Measurements from ENCODE around the gene CUL3.

CUL3 gene

DNA sequence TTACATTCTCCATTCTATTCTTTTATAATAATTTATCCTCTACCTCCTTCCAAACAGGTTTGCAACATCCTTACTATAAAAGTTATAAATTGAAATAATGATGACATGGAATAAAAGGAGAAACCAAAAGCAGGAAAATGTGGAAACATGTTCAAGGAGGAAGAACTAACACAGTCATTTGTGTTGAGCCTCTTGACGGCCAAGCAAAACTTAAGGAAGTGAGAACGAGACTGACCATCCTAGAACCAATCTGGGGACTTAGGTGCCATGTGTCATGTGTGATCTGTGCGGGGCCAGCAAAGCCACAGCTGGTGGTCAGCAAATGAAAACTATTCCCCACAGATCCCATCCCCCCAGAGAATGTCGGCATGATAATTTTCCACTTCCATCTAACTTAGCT lies 157.7 kb downstream of the CUL3 start:
- Histone ChIP-seq H3K4me3 (ENCODE audit: low read depth, low read length, poor library complexity, severe bottlenecking) (no peak overlapping the region), H4K20me1 (ENCODE audit: insufficient read depth, low read length) (no peaks in the 10 kb centered on the region), H3K36me3 (ENCODE audit: insufficient read depth, low read length) (no peaks in the 10 kb centered on the region), H3K9ac (ENCODE audit: low read length) (no peak overlapping the region), H3K79me2 (ENCODE audit: insufficient read depth, low read length) (no peaks in the 10 kb centered on the region), H3K9me3 (ENCODE audit: low read length) (no peaks in the 10 kb centered on the region; the same call in 1 of the 2 replicates), H3K4me1 (ENCODE audit: insufficient read depth, low read length, severe bottlenecking) (no peaks in the 10 kb centered on the region), H3F3A (ENCODE audit: insufficient read depth, low read length) (no peaks in the 10 kb centered on the region), H3K27me3 (ENCODE audit: insufficient read depth, low read length) (no peaks in the 10 kb centered on the region), H3K27ac (ENCODE audit: low read depth, low read length, poor library complexity, severe bottlenecking) (no peak overlapping the region), H2AFZ (ENCODE audit: low read length) (no peak overlapping the region), H3K4me2 (ENCODE audit: low read length) (no peak overlapping the region), H3K9me2 (ENCODE audit: low read depth, low read length) (no peaks in the 10 kb centered on the region; the same call in 1 of the 2 replicates)
- TF ChIP-seq, protein P1, sequence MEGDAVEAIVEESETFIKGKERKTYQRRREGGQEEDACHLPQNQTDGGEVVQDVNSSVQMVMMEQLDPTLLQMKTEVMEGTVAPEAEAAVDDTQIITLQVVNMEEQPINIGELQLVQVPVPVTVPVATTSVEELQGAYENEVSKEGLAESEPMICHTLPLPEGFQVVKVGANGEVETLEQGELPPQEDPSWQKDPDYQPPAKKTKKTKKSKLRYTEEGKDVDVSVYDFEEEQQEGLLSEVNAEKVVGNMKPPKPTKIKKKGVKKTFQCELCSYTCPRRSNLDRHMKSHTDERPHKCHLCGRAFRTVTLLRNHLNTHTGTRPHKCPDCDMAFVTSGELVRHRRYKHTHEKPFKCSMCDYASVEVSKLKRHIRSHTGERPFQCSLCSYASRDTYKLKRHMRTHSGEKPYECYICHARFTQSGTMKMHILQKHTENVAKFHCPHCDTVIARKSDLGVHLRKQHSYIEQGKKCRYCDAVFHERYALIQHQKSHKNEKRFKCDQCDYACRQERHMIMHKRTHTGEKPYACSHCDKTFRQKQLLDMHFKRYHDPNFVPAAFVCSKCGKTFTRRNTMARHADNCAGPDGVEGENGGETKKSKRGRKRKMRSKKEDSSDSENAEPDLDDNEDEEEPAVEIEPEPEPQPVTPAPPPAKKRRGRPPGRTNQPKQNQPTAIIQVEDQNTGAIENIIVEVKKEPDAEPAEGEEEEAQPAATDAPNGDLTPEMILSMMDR (IDR thresholded peaks at IDR 0.05; ENCODE audit: low read length), result no peak
- no peak for TF ChIP-seq EZH2 (IDR thresholded peaks at IDR 0.05; ENCODE audit: borderline replicate concordance, low read length)

GRCh38 chr2:224426656-224427055 lies 158.5 kb downstream of the CUL3 start:
- no peaks in the 10 kb centered on the region; the same call in 1 of the 2 replicates for H3K9me3 ChIP-seq (ENCODE audit: low read length)
- no peak overlapping the region for H3K9ac ChIP-seq (ENCODE audit: low read length)
- no peak overlapping the region for H3K4me3 ChIP-seq (ENCODE audit: low read depth, low read length, poor library complexity, severe bottlenecking)
- H3K27me3 ChIP-seq (ENCODE audit: insufficient read depth, low read length), result no peaks in the 10 kb centered on the region
- no peak overlapping the region for H3K27ac ChIP-seq (ENCODE audit: low read depth, low read length, poor library complexity, severe bottlenecking)
- no peaks in the 10 kb centered on the region for H3K36me3 ChIP-seq (ENCODE audit: insufficient read depth, low read length)
- no peaks in the 10 kb centered on the region; the same call in 1 of the 2 replicates for H3K9me2 ChIP-seq (ENCODE audit: low read depth, low read length)
- TF ChIP-seq, protein P1 (IDR thresholded peaks at IDR 0.05; ENCODE audit: low read length), result no peak
- TF ChIP-seq EZH2 (IDR thresholded peaks at IDR 0.05; ENCODE audit: borderline replicate concordance, low read length), result no peak
- H3K79me2 ChIP-seq (ENCODE audit: insufficient read depth, low read length), result no peaks in the 10 kb centered on the region
- H2AFZ ChIP-seq (ENCODE audit: low read length), result no peak overlapping the region
- no peak overlapping the region for H3K4me2 ChIP-seq (ENCODE audit: low read length)
- no peaks in the 10 kb centered on the region for H3K4me1 ChIP-seq (ENCODE audit: insufficient read depth, low read length, severe bottlenecking)
- H4K20me1 ChIP-seq (ENCODE audit: insufficient read depth, low read length), result no peaks in the 10 kb centered on the region
- H3F3A ChIP-seq (ENCODE audit: insufficient read depth, low read length), result no peaks in the 10 kb centered on the region

DNA sequence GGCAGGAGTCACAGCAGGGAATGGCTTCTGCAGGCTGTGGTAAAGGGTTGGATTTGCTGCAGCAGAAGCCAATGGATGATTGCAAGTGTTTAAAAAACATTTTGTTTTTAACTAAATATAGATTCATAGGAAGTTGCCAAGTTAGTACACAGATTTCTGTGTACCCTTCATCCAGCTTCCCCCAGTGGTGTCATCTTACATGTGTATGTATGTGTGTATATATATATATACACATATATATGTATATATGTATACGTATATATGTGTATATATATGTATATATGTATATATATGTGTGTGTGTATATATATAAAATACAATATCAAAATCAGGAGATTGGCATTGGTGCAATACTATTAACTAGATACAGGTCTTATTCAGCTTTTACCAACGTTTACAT lies 164.1 kb downstream of the CUL3 start:
- Histone ChIP-seq H3K4me3 (ENCODE audit: low read depth, low read length, poor library complexity, severe bottlenecking) (no peak overlapping the region), H3K9me2 (ENCODE audit: low read depth, low read length) (no peaks in the 10 kb centered on the region; the same call in 1 of the 2 replicates), H3K27me3 (ENCODE audit: insufficient read depth, low read length) (no peaks in the 10 kb centered on the region), H3K27ac (ENCODE audit: low read depth, low read length, poor library complexity, severe bottlenecking) (no peak overlapping the region), H3K79me2 (ENCODE audit: insufficient read depth, low read length) (no peaks in the 10 kb centered on the region), H3K9ac (ENCODE audit: low read length) (no peak overlapping the region), H4K20me1 (ENCODE audit: insufficient read depth, low read length) (no peaks in the 10 kb centered on the region), H3K9me3 (ENCODE audit: low read length) (no peaks in the 10 kb centered on the region; the same call in 1 of the 2 replicates), H3K4me2 (ENCODE audit: low read length) (no peak overlapping the region), H3F3A (ENCODE audit: insufficient read depth, low read length) (no peaks in the 10 kb centered on the region), H3K36me3 (ENCODE audit: insufficient read depth, low read length) (no peaks in the 10 kb centered on the region), H3K4me1 (ENCODE audit: insufficient read depth, low read length, severe bottlenecking) (no peaks in the 10 kb centered on the region), H2AFZ (ENCODE audit: low read length) (no peak overlapping the region)
- TF ChIP-seq EZH2 (IDR thresholded peaks at IDR 0.05; ENCODE audit: borderline replicate concordance, low read length), result no peak
